OCI-M2 (cell line): ENCODE data around the gene RAB21.
"Not testable (repeated sequence)": the region's sequence is repeated elsewhere in the genome, so short reads cannot be mapped to it uniquely, and the experiment has no call there.

Experiments
- DNase-seq: peaks from one replicate; lab custom pipeline; 2025; ENCODE audit not compliant: unreplicated experiment; lab: John Stamatoyannopoulos, UW

Gene RAB21

GRCh38 chr12:71795901-71796300, 41.2 kb downstream of the RAB21 start:
- DNase-seq = no peak

GRCh38 chr12:71797531-71797930, 42.9 kb downstream of the RAB21 start:
- no peak for DNase-seq

DNA sequence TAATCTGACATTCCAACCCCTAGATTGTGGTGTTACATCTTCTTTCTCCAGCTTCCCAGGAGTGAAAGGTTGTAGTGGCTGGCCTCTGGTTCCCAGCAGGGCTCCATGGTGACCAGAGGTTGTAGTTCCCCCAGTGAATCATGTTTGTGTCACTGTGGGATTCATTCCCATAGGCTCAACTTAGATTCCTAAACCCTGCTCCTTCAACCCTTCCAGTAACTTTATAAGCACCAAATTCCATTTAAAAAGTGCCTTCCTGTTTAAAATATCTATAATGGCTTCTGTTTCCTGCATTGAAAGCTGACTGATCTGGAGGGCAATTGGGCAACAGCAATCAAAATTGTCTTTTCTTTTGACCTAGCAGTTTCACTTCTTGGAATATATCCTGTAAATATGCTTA, 44.4 kb downstream of the RAB21 start:
- no peak for DNase-seq

DNA sequence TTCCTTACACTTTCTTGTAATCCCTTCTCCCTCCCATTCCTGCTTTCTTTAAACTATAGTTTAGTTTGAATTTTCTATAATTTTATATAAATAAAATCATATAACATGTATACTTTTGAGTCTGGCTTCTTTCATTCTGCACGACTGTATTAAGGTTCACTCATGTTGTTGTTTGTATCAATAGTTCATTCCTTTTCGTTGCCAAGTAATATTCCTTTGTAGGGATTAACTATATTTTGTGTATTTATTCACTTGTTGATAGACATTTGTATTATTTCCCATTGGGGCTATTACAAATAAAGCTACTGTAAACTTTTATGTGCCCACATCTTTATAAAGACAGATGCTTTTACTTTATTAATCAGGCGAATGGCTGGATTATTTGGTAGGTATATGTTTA, 45.5 kb downstream of the RAB21 start:
- DNase-seq = no peak

DNA sequence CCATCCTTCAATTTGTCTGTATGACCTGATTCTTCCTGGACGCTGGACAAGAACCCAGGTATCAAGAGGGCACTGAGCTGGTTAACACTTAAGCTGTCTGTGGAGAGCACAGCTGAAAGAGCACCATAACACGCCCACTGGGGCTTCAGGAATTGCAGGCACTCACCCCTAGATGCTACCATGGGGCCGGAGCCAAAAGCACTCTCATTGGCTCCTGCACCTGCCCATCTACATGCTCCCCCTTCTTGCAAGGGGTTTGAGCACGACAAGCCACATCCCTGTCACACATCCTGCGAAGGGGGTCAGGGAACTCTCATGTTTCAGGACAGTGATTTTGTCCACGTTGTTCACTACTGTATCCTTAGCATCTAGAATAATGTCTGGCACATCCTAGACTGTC, 49.8 kb downstream of the RAB21 start:
- no peak for DNase-seq

GRCh38 chr12:71810921-71811320, 56.3 kb downstream of the RAB21 start:
- no peak for DNase-seq

- not testable (repeated sequence) for DNase-seq
Measured at GRCh38 chr12:71815242-71815641, 60.6 kb downstream of the RAB21 start.

GRCh38 chr12:71822088-71822487, 67.4 kb downstream of the RAB21 start:
- not testable (repeated sequence) for DNase-seq

DNA sequence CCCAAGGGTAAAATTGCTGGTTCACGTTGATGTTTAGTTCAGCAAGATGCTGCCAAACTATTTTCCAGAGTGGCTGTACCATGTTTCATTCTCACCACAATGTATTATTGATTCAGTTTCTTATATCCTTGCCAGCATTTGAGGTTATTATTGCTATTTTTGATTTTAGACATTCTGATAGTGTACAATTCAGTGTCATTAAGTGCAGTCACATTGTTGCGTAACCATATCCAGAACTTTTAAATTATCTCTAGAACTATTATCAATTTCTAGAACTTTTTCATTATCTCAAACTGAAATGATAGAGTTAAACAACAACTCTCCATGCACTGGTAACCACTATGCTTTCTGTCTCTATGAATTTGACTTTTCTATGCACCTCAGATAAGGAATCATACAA, 74.2 kb downstream of the RAB21 start:
- no peak for DNase-seq

- no peak for DNase-seq
Measured at GRCh38 chr12:71837356-71837755, 82.7 kb downstream of the RAB21 start.

- no peak for DNase-seq
Measured at GRCh38 chr12:71838231-71838630, 83.6 kb downstream of the RAB21 start.

- no peak for DNase-seq
Measured at GRCh38 chr12:71838676-71839075, 84.0 kb downstream of the RAB21 start.

GRCh38 chr12:71840231-71840847, 85.7 kb downstream of the RAB21 start:
- no peak for DNase-seq

DNA sequence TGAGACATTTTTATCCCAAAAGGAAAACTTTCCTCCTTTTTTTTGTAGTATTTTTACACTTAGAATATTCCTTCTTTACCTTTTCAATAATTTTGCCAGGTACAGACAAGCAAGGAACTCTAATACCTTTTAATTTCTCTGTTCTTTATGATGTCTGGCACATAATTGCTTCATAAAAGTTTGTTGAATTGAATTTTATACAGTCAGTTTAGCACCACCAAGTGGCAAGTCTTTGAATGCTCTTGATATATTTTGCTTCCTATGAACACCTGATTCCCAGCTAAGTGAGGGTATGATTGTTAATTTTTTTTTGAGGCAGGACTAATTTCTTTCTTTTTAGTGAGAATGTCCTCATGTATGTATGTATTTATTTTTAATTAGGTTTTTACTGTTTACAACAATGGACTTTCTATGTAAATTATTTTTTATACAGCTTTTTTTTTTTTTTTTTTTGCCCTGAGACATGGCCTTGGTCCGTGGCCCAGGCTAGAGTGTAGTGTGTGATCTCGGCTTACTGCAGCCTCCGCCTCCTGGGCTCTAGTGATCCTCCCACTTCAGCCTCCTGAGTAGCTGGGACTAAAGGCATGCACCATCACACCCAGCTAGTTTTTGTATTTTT, 91.8 kb downstream of the RAB21 start:
- DNase-seq = no peak

DNA sequence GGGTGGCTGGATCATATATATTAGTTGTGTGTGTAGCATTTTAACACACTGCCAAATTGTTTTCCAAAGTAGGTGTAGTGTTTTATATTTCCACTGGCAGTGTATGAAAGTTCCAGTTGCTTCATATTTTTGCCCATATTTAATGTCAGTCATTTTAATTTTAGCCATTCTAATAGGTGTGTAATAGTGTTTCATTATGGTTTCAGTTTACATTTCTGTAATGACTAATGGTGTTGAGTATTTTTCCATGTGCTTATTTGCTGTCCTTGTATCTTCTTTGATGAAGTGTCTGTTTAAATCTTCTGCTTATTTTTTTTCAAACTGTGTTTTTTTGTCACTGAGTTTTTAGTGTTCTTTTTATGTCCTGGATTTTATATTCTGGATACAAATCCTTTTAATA, 93.5 kb downstream of the RAB21 start:
- DNase-seq = no peak

- DNase-seq = no peak
Measured at GRCh38 chr12:71849109-71849851, 94.6 kb downstream of the RAB21 start.
